Measurements from ENCODE around the gene PTGER1. TPM values are rescaled to one million over a fixed set of nuclear protein-coding genes. Genes with fewer than 3 reads are reported as not detected.

The PTGER1 gene
- total and polyA plus RNA-seq, 9 of the 15 experiments (the other 6 are each of a cell fraction or from before 2014, with no cell fraction given): 0.06 to 0.36 (median 0.31) TPM; not detected in 5

- TF ChIP-seq ZNF134 (CRISPR knock-in tag; conservative IDR thresholded peaks at IDR 0.05) (no peak), POU5F1 (IDR thresholded peaks at IDR 0.05; ENCODE audit: borderline replicate concordance, low read depth, low read length, partially characterized antibody) (no peak), GTF2F1 (IDR thresholded peaks at IDR 0.05; ENCODE audit: low read depth, low read length) (no peak), CBX8 (IDR thresholded peaks at IDR 0.05; ENCODE audit: borderline replicate concordance, extremely low read depth, low read depth, low read length, poor library complexity, severe bottlenecking) (no peak), RFX7 (CRISPR knock-in tag; IDR thresholded peaks at IDR 0.05) (no peak), HDAC2 (IDR thresholded peaks at IDR 0.05) (no peak; the same call in 1 of the 2 replicates), ZMIZ1 (IDR thresholded peaks at IDR 0.05; ENCODE audit: low read depth in 2 of 2, low read length in 2 of 2) (no peak), ZSCAN29 (IDR thresholded peaks at IDR 0.05) (no peak), ELK1 (CRISPR knock-in tag; IDR thresholded peaks at IDR 0.05) (no peak), SRSF9 (IDR thresholded peaks at IDR 0.05; ENCODE audit: borderline replicate concordance, low read depth, low read length) (no peak), SNRNP70 (optimal IDR thresholded peaks at IDR 0.05; ENCODE audit: low read depth, low read length) (no peak), CREM (IDR thresholded peaks at IDR 0.05; ENCODE audit: low read depth) (peak; percentile 41; the same call in 1 of the 2 replicates)
Measured at GRCh38 chr19:14434543-14435319, 40.4 kb downstream of the PTGER1 start (continued).
